ENCODE results near the gene ANO2.

The ANO2 gene

DNA sequence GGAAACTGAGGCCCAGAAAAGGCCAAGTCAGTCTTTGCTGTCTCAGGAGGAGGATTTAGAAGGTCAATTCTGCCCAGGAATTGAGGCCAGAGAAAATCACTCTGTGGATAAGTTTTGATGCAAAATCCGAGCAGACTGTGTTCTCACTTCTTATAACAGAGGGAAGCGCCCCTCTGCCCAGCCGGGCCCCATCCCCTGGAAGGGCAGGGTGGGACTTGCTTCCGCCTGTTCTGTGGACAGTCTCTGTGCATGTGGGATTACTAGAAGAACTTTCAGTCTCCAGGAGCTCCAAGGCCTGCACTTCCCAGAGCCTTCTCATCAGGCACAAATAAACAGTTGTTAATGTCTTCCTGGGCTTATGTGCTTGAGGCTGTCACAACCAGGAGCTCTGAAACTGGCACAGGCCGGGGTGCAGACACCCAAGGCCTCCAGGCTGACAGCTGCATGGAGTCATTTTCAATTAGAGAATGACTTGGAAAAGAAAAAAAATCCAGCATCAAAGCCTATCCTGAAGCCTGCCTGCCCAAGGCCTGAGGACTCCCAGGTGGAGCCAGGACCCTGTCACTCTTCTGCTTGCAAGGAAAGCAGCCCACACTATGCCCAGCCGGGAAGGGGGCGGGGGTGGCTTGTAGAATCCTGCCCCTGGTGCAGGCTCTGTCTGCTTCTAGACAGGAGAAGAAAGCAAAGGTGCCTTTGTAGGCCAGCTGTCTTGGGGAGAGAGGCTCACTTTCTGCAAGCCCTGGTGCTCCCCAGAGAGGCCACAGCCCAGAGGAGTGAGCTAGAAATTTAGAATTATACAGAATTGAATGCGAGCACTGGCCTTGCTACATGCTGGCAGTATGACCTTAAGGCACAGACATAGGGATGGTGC lies 428.5 kb downstream of the ANO2 start:
- DNase-seq (ENCODE audit: low read depth in 2 of 2), result no peak

DNA sequence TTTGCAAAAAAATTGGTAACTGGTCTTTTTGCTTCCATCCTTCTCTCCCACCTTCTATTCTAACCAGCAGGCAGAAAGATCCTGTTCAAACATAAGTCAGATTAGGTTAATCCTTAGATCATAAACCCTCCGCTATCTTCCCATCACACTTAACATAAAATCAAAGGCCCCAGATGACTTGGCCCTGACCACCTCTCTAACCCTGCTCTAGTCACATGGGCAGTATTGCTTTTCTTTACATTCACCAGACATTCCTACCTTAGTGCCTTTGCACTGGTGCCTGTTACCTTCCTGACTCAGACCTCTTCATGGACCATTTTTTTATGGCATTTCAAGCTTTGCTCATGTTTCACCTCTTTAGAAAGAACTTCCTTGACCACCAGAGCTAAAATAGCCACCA lies 429.6 kb downstream of the ANO2 start:
- DNase-seq (ENCODE audit: low read depth in 2 of 2), result no peak

DNA sequence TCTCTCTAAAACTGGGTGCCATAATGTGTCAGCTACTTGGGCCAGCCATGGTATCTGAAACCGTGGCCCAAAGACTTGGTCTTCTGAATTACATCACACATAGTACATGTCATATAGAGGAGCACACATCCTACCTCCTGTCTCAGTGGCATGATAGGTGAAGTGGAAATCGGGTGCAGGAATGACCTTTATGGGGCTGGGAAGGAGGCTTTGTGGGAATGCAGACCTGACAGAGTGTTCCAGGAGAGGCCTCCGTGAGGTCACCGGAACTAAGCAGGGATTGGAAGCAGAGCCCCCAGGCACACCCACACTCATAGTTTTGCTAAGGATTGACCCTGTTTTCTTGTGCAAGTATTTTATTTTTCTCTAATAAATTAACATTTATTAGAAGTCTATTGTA lies 430.5 kb downstream of the ANO2 start:
- DNase-seq (ENCODE audit: low read depth in 2 of 2), result no peak

DNA sequence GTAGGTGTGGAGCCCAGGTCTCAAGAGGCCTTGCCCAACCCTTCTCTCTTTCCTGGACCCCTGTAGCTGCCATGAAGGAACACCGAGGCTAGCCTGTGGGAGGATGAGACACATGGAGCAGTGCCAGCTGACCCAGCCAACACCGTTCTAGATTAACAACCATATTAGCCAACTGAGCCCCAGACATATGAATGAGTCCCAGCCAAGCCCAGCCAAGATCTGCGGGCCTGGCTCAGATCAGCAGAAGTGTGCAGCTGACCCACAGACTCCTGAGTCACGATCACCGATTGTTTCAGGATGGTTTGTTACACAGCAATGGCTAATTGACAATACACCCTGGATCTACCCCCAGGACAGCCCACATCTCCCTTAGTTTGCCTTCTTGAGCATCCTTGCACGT lies 431.0 kb downstream of the ANO2 start:
- DNase-seq (ENCODE audit: low read depth in 2 of 2), result no peak

DNA sequence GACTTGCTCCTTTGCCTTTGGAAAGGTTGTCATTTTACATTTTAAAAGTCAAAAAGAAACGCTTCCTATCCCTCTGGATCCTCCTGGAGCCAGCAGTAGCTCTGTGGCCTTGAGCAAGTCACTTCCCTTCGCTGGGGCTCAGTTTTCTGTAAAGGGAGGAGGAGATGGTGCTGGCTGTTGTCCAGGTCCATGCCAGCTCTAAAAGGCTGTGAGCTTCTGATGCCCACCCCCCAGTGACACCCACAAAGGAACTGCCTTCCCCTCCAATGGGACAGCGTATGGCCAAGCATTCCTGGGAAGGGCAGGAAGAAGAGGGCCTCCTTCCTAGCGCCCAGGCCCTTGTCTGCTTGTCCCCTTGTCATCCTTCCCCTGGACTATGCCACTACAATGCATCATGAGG lies 431.7 kb downstream of the ANO2 start:
- DNase-seq (ENCODE audit: low read depth in 2 of 2), result no peak
